Left cardiac atrium (tissue), 4 donors: ENCODE measurements around the gene CDHR3. TPM values are rescaled to one million over a fixed set of nuclear protein-coding genes. Genes with fewer than 3 reads are reported as not detected.
"Not testable (repeated sequence)": the region's sequence is repeated elsewhere in the genome, so short reads cannot be mapped to it uniquely, and the experiment has no call there.

ENCODE experiments used
- ATAC-seq, 2 donors: fragments of 200-7000 bp; cut with Tn5 transposase; one replicate each; pipeline ENCODE4 v1.9.1; 2020; ENCODE audit warnings: mild to moderate bottlenecking in 2 of 2, moderate library complexity in 2 of 2
- DNase-seq: peaks from one replicate; pipeline ENCODE4 v3.0.0-alpha.2; 2020
- intact Hi-C, 2 donors: fragments of 100-400 bp; cut with DNase I; formaldehyde crosslinking; loops; one replicate each; pipeline versions ENCODE4 v1.14.1 to v1.15.1; 2022 to 2023
- total RNA-seq, 2 donors: library from RNA; stranded (reverse); fragmentation: NEBNext Ultra II Directional; extraction: Animal tissue kit (Norgen Biotek cat#: 25700); gene quantifications; one replicate each; pipeline ENCODE4 v1.2.1, GENCODE V29; 2021
- donor health status: DM: no; HTN: yes; CAD: no.
- donor health status: DM: no; HTN: yes; CAD: no; lungs with severe emphysema.
- donor health status: DM: yes; HTN: yes; CAD: no.
- donor health status: Dilated cardiomyopathy.

Gene CDHR3
- total RNA-seq, 2 donors from 2014 or later, result 1.9 to 2.9 TPM

DNA sequence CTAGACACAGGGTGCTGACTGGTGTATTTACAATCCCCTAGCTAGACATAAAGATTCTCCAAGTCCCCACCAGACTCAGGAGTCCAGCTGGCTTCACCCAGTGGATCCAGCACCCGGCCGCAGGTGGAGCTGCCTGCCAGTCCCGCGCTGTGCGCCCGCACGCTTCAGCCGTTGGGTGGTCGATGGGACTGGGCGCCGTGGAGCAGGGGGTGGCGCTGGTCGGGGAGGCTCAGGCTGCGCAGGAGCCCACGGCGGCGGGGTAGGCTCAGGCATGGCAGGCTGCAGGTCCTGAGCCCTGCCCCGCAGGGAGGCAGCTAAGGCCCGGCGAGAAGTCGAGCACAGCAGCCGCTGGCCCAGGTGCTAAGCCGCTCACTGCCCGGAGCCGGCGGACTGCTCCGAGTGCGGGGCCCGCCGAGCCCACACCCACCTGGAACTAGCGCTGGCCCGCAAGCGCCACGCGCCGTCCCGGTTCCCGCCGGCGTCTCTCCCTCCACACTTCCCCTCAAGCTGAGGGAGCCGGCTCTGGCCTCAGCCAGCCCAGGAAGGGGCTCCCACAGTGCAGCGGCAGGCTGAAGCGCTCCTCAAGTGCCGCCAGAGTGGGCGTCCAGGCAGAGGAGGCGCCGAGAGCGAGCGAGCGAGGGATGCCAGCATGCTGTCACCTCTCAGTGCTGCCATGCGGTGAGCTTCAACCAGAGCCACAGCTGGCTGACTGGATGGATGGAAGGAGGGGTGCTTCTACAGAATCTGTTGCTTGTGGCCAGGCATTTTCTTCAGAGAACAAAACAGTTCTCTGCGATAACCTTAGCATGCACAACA, 7.2 kb upstream of the CDHR3 start:
- intact Hi-C loops, DNase-seq, ATAC-seq: not testable (repeated sequence)

GRCh38 chr7:105958012-105958411, 5.1 kb upstream of the CDHR3 start:
- no peak for ATAC-seq
- intact Hi-C loops, result no loop called here
- DNase-seq, result no peak

DNA sequence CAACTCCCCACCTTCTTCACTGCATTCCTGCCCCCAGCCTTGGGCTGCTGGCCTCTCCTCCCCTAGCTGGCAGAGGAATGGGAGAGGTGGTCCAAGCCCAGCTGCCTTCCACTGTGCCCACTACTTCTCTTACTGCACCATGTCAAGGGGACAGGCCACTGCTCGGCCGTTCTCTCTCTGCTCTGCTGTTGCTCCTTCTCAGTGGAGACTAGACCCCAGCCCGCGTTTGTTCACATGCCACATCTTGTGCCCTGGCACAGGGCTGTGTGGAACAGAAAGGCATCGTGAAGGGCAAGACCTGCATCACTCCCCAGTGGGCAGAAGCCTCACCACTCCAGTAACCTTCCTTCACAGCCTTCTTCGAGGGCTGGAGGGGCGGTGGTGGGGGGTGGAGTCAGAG, 711 bp upstream of the CDHR3 start:
- DNase-seq, result no peak
- intact Hi-C loops, result no loop called here
- ATAC-seq, result no peak

DNA sequence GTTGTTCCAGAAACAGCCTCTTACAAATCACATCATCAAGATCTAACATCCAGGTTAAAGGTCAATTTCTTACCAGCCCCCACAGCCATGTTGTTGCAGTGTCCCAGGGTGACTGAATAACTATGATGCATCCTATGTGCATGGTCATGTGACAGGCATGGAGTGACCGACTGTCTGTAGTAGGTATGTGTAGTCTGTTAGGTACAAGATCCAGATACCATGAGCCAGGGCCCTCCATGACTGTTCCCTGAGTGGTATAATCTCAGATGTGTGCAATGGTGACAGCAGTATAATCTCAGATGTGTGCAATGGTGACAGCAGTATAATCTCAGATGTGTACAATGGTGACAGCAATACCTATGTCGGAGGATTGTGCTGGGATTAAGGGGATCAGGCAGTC, 8.8 kb downstream of the CDHR3 start:
- ATAC-seq (no peak), DNase-seq (no peak)
- intact Hi-C loops, result no loop called here

- DNase-seq (no peak), ATAC-seq (no peak)
- intact Hi-C loops, result no loop called here
These were observed 9.2 kb downstream of the CDHR3 start for GRCh38 chr7:105972276-105972675.

GRCh38 chr7:105974471-105974870, 11.4 kb downstream of the CDHR3 start:
- DNase-seq (no peak), ATAC-seq (no peak)
- intact Hi-C loops, result no loop called here

GRCh38 chr7:105975770-105976417, 12.8 kb downstream of the CDHR3 start:
- no peak for ATAC-seq
- no peak for DNase-seq
- intact Hi-C loops, result no loop called here

- intact Hi-C loops, result no loop called here
- ATAC-seq, result no peak
- DNase-seq, result no peak
These were observed 13.8 kb downstream of the CDHR3 start for GRCh38 chr7:105976868-105977267.

GRCh38 chr7:105978035-105978434, 15.0 kb downstream of the CDHR3 start:
- intact Hi-C loops, result no loop called here
- ATAC-seq (peak; percentile 77 to 82), DNase-seq (no peak)

GRCh38 chr7:105978974-105979373, 15.9 kb downstream of the CDHR3 start:
- no peak for ATAC-seq
- intact Hi-C loops, result no loop called here

GRCh38 chr7:105979405-105979804, 16.3 kb downstream of the CDHR3 start:
- DNase-seq (no peak), ATAC-seq (no peak)
- intact Hi-C loops, result no loop called here

More at GRCh38 chr7:105978974-105979373, 15.9 kb downstream of the CDHR3 start:
- DNase-seq, result no peak

DNA sequence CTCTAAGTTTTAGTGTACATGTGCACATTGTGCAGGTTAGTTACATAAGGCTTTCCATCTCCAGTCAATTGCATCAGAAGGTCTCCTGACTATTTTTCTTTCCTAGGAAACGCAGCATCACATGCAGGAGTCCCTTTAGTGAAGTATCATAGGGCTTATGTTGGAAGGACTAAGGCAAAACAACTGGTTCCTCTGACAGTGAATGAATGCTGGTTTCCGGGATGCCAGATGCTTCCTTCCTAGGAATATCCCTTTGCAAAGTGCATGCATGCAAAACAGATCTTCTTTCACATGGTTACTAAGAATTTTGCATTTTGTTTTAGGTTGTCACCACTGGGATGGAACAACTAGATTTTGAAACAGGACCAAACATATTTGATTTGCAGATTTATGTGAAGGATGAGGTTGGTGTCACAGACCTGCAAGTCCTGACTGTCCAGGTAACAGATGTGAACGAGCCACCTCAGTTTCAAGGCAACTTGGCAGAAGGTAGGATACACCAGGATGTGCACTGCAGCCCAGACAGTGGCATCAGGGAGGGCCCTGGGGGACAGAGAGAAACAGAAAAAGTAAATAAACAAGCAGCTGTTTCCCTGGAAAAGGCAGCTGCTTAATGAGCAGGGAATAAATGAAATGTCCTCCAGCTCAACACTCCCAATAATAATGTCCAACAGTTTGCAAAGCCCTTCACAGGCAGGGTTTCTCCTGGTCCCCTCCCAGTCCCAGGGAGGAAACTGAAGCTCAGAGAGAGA, 17.8 kb downstream of the CDHR3 start:
- intact Hi-C loops, result no loop called here
- ATAC-seq (no peak), DNase-seq (no peak)

GRCh38 chr7:105982388-105982787, 19.3 kb downstream of the CDHR3 start:
- ATAC-seq (no peak), DNase-seq (no peak)
- intact Hi-C loops, result no loop called here

- intact Hi-C loops, DNase-seq, ATAC-seq: not testable (repeated sequence)
These were observed 21.7 kb downstream of the CDHR3 start for GRCh38 chr7:105984808-105985207.

DNA sequence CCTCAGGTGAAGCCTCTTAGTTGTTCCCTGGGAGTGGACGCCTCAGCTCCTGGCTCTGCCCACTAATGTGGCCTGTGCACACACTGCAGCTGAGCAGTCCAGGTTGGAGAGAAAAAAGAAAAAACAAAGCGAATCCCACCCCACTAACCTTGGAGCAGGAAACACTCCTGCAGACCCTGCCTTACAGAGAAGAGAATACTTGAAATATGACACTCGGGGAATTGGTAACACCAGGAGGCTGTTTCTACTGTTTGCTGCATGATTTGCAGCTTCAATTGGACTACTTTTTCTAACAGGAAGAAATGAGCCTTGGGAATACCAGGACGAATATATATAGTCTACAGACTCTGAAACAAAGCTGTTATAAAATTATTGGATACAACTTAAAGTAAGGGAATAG, 22.2 kb downstream of the CDHR3 start:
- no peak for DNase-seq
- intact Hi-C loops, result no loop called here
- no peak for ATAC-seq

- intact Hi-C loops, result no loop called here
- ATAC-seq (no peak), DNase-seq (no peak)
These were observed 22.7 kb downstream of the CDHR3 start for GRCh38 chr7:105985672-105986215.

- ATAC-seq, result no peak
- no peak for DNase-seq
- intact Hi-C loops, result no loop called here
These were observed 24.0 kb downstream of the CDHR3 start for GRCh38 chr7:105987046-105987445.

DNA sequence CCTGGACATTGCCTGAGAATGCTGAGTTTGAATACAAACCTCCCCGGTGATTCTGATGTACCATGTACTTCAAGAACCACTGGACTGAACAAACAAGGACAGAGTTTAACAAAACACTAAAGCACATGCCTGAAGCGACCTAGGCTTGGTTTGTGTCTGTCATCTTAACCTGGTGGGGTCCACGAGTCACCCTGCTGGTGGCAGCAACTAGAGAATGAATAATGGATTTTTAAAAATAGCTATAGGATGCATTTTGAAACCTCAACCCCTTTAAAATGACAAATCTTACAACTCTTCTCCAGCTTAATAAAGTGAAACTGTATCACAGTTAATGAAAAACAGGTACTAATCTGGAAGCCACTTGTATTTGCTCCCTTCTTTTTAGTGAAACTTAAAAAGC, 25.2 kb downstream of the CDHR3 start:
- DNase-seq (no peak), ATAC-seq (no peak)
- intact Hi-C loops, result no loop called here

DNA sequence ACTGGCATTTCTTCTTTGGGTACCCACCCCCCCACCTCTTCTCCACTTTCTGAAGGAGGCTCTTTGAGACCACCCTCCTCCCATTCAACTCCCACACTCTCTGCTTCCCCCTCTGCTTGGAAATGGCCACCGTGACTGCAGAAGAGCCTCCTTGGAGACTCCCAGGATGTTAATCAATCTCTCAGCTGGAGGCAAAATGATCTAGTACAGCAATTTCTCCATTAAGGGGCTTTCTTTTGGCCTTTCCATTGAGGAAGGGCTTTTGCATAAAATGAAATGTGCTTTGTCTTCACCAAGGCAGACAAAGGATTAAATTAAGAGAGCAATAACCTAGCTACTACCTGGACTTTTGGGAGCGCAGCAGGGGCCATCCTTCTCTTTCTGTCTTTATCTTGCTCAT, 26.1 kb downstream of the CDHR3 start:
- ATAC-seq, result no peak
- no peak for DNase-seq
- intact Hi-C loops, result no loop called here

DNA sequence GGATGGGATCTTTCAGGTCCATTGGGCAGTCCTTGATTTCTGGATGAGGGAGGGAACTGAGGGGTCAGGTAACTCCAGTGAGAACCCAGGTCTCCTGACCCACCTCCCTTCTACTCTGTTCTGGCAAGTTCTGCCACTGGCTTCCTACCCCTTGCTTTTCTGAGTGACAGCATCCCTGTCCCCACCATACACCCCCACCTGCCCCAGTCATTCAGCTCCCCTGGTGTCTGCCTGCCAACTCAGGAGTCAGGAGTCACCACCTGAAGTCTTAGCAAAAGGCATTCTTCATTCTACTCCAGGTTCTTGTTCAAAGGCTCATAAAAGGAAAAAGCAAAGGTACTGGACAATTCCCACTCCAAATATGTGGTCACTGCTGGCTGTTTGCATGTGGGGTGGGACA, 26.6 kb downstream of the CDHR3 start:
- intact Hi-C loops, result no loop called here
- ATAC-seq (no peak), DNase-seq (no peak)
